Mucosa of rectum (tissue), 2 donors: ENCODE measurements around the gene LDHD.
"Not testable (repeated sequence)": the region's sequence is repeated elsewhere in the genome, so short reads cannot be mapped to it uniquely, and the experiment has no call there.

Experiments used
- H3K27ac ChIP-seq, 2 donors: one replicate each; pipeline ENCODE4 v1.7.0; 2013; ENCODE audit warnings: inconsistent platforms in 2 of 2, low read depth in 2 of 2, low read length in 2 of 2
- H3K27me3 ChIP-seq, 2 donors: one replicate each; pipeline ENCODE4 v1.7.0; 2013; ENCODE audit warnings: low read length in 2 of 2; ENCODE audit not compliant: control insufficient read depth in 2 of 2, insufficient read depth in 2 of 2
- H3K36me3 ChIP-seq, 2 donors: one replicate each; pipeline ENCODE4 v1.7.0; 2013; ENCODE audit warnings: low read length in 2 of 2; ENCODE audit not compliant: control insufficient read depth in 2 of 2, insufficient read depth in 2 of 2
- H3K4me1 ChIP-seq, 2 donors: one replicate each; pipeline ENCODE4 v1.7.0; 2013; ENCODE audit warnings: low read length in 2 of 2, mild to moderate bottlenecking in 1 of 2; ENCODE audit not compliant: control insufficient read depth in 2 of 2, insufficient read depth in 2 of 2
- H3K4me3 ChIP-seq, 2 donors: one replicate each; pipeline ENCODE4 v1.7.0; 2013; ENCODE audit warnings: low read length in 2 of 2
- H3K9ac ChIP-seq, 2 donors: one replicate each; pipeline ENCODE4 v1.7.0; 2013; ENCODE audit warnings: low read length in 2 of 2, low read depth in 1 of 2, mild to moderate bottlenecking in 1 of 2
- H3K9me3 ChIP-seq, 2 donors: one replicate each; pipeline ENCODE4 v1.7.0; 2013; ENCODE audit warnings: low read length in 2 of 2; ENCODE audit not compliant: control insufficient read depth in 2 of 2
- donor health status: healthy.
- donor health status: Normal muscosa, but diverticular disease.

The LDHD gene

GRCh38 chr16:75090899-75091298 is 25.7 kb downstream of the LDHD start:
- H3K9ac ChIP-seq, H3K9me3 ChIP-seq, H3K27me3 ChIP-seq, H3K36me3 ChIP-seq, H3K4me3 ChIP-seq, H3K27ac ChIP-seq: not testable (repeated sequence)
- H3K4me1 ChIP-seq: peaks cover 19 to 23% of the 10 kb centered on the region in 2 donors

- Histone ChIP-seq H3K9me3 (no peaks in the 10 kb centered on the region), H3K4me3 (no peak overlapping the region), H3K27ac (no peak overlapping the region), H3K4me1 (peaks cover 19 to 23% of the 10 kb centered on the region in 2 donors), H3K27me3 (no peaks in the 10 kb centered on the region), H3K36me3 (peaks cover 0 to 2% of the 10 kb centered on the region in 2 donors), H3K9ac (no peak overlapping the region)
These were observed 26.9 kb downstream of the LDHD start for GRCh38 chr16:75089486-75090202.

GRCh38 chr16:75088934-75089333 is 27.6 kb downstream of the LDHD start:
- Histone ChIP-seq H3K4me1 (peaks cover 19 to 23% of the 10 kb centered on the region in 2 donors), H3K4me3 (no peak overlapping the region), H3K27me3 (no peaks in the 10 kb centered on the region), H3K36me3 (no peaks in the 10 kb centered on the region), H3K9ac (no peak overlapping the region), H3K27ac (no peak overlapping the region), H3K9me3 (no peaks in the 10 kb centered on the region)

- no peaks in the 10 kb centered on the region for H3K9me3 ChIP-seq
- H3K4me1 ChIP-seq: peaks cover 15 to 20% of the 10 kb centered on the region in 2 donors
- H3K27me3 ChIP-seq: no peaks in the 10 kb centered on the region
- no peak overlapping the region for H3K9ac ChIP-seq
- no peak overlapping the region for H3K27ac ChIP-seq
- H3K36me3 ChIP-seq: no peaks in the 10 kb centered on the region
- no peak overlapping the region for H3K4me3 ChIP-seq
These were observed 28.4 kb downstream of the LDHD start for GRCh38 chr16:75088216-75088615.

- H3K27ac ChIP-seq: peak overlapping the region; percentile 26 to 38
- H3K4me3 ChIP-seq: peak overlapping the region; percentile 39 to 49
- H3K36me3 ChIP-seq: no peaks in the 10 kb centered on the region
- H3K4me1 ChIP-seq: peaks cover 10 to 14% of the 10 kb centered on the region in 2 donors
- no peaks in the 10 kb centered on the region for H3K9me3 ChIP-seq
- H3K9ac ChIP-seq: peak overlapping the region in 1 of 2 donors; percentile 32
- no peaks in the 10 kb centered on the region for H3K27me3 ChIP-seq
These were observed 29.1 kb downstream of the LDHD start for GRCh38 chr16:75087375-75087979.

- no peak overlapping the region for H3K9ac ChIP-seq
- H3K4me3 ChIP-seq: no peak overlapping the region
- H3K9me3 ChIP-seq: no peaks in the 10 kb centered on the region
- H3K36me3 ChIP-seq: no peaks in the 10 kb centered on the region
- H3K4me1 ChIP-seq: peaks cover 8 to 13% of the 10 kb centered on the region in 2 donors
- peak overlapping the region in 1 of 2 donors; percentile 26 for H3K27ac ChIP-seq
- no peaks in the 10 kb centered on the region for H3K27me3 ChIP-seq
These were observed 29.7 kb downstream of the LDHD start for GRCh38 chr16:75086688-75087374.

GRCh38 chr16:75086281-75086680 is 30.3 kb downstream of the LDHD start:
- no peaks in the 10 kb centered on the region for H3K9me3 ChIP-seq
- H3K9ac ChIP-seq: no peak overlapping the region
- H3K36me3 ChIP-seq: no peaks in the 10 kb centered on the region
- H3K4me1 ChIP-seq: peaks cover 11 to 16% of the 10 kb centered on the region in 2 donors
- no peak overlapping the region for H3K27ac ChIP-seq
- H3K27me3 ChIP-seq: no peaks in the 10 kb centered on the region
- H3K4me3 ChIP-seq: no peak overlapping the region

GRCh38 chr16:75085556-75085955 is 31.0 kb downstream of the LDHD start:
- Histone ChIP-seq H3K27me3 (no peaks in the 10 kb centered on the region), H3K36me3 (no peaks in the 10 kb centered on the region), H3K27ac (no peak overlapping the region), H3K9me3 (no peaks in the 10 kb centered on the region), H3K9ac (no peak overlapping the region), H3K4me3 (no peak overlapping the region), H3K4me1 (peaks cover 13 to 19% of the 10 kb centered on the region in 2 donors)

- peaks cover 12 to 19% of the 10 kb centered on the region in 2 donors for H3K4me1 ChIP-seq
- H3K27ac ChIP-seq: no peak overlapping the region
- H3K9me3 ChIP-seq: no peaks in the 10 kb centered on the region
- H3K36me3 ChIP-seq: no peaks in the 10 kb centered on the region
- no peaks in the 10 kb centered on the region for H3K27me3 ChIP-seq
- no peak overlapping the region for H3K4me3 ChIP-seq
- H3K9ac ChIP-seq: no peak overlapping the region
These were observed 32.8 kb downstream of the LDHD start for GRCh38 chr16:75083813-75084212.

- Histone ChIP-seq H3K27ac (no peak overlapping the region), H3K4me1 (peaks cover 5% of the 10 kb centered on the region in 2 donors), H3K27me3 (no peaks in the 10 kb centered on the region)
These were observed 35.3 kb downstream of the LDHD start for GRCh38 chr16:75081179-75081859.

More at GRCh38 chr16:75081179-75081859, 35.3 kb downstream of the LDHD start:
- Histone ChIP-seq H3K9me3 (no peaks in the 10 kb centered on the region), H3K4me3 (no peak overlapping the region), H3K36me3 (no peaks in the 10 kb centered on the region), H3K9ac (no peak overlapping the region)
